HepG2 (cell line): Measurements from ENCODE around the gene OR10V1. TPM values are rescaled to one million over a fixed set of nuclear protein-coding genes. Genes with fewer than 3 reads are reported as not detected.

Experiments
- BHLHE40 ChIP-seq: IDR thresholded peaks from 2 replicates; pipeline ENCODE4 v1.6.1; 2011; ENCODE audit warnings: low read length, improper control_type of control experiment
- CCDC6 ChIP-seq: sonication (generic); formaldehyde crosslinking; IDR thresholded peaks from 2 replicates; pipeline ENCODE4 v1.8.1; 2022; ENCODE audit warnings: mild to moderate bottlenecking, missing genetic modification reagents, moderate library complexity
- HBP1 ChIP-seq: IDR thresholded peaks from 2 replicates; pipeline ENCODE4 v1.6.1; 2016; ENCODE audit warnings: low read depth, control low read depth
- NFYC ChIP-seq: IDR thresholded peaks from 2 replicates; pipeline ENCODE4 v1.6.1; 2016; ENCODE audit warnings: missing genetic modification reagents, missing compliant biosample characterization
- PRDM4 ChIP-seq: sonication (generic); formaldehyde crosslinking; IDR thresholded peaks from 2 replicates; pipeline ENCODE4 v1.9.0; 2021; ENCODE audit warnings: missing genetic modification reagents, borderline replicate concordance
- SIN3A ChIP-seq: IDR thresholded peaks from 2 replicates; pipeline ENCODE4 v1.6.1; 2011; ENCODE audit warnings: low read depth, mild to moderate bottlenecking, control low read depth, low read length, borderline replicate concordance
- ZBTB40 ChIP-seq, 2 experiments: fragments of 450-650 bp in 1 of 2; sonication (generic) in 1 of 2; formaldehyde crosslinking in 1 of 2; IDR thresholded peaks; 2 replicates each; pipeline versions ENCODE4 v1.6.1 to v1.8.0; 2016 to 2022; ENCODE audit warnings: antibody characterized with exemption in 1 of 2, mild to moderate bottlenecking in 1 of 2, missing genetic modification reagents in 1 of 2
- ZNF788 ChIP-seq: sonication (generic); formaldehyde crosslinking; IDR thresholded peaks from 2 replicates; pipeline ENCODE4 v1.5.0; 2020; ENCODE audit warnings: mild to moderate bottlenecking, missing genetic modification reagents, borderline replicate concordance
- ZNF841 ChIP-seq: sonication (generic); formaldehyde crosslinking; IDR thresholded peaks from 2 replicates; pipeline ENCODE4 v1.8.1; 2023; ENCODE audit warnings: missing genetic modification reagents, borderline replicate concordance
- ZXDC ChIP-seq: sonication (generic); formaldehyde crosslinking; IDR thresholded peaks from 2 replicates; pipeline ENCODE4 v1.5.0; 2020; ENCODE audit warnings: mild to moderate bottlenecking, missing genetic modification reagents
- polyA plus RNA-seq, 8 experiments: library from polyadenylated mRNA; depleted of rRNA in 3 of 8; stranded (reverse) in 7 of 8; unstranded in 1 of 8; fragments of >200 nt; fragmentation: Illumina TruSeq in 4 of 8; extraction: Trizol in 4 of 8; gene quantifications; 2 replicates each; pipeline versions ENCODE4 v1.2.1 to v1.2.3, GENCODE V29; 2011 to 2016; ENCODE audit warnings: low read depth in 4 of 8, missing spikeins in 1 of 8, mixed read lengths in 1 of 8; ENCODE audit not compliant: insufficient read depth in 1 of 8
- total RNA-seq, 5 experiments: library from RNA; depleted of rRNA; stranded (reverse); fragments of >200 nt; fragmentation: Illumina TruSeq; extraction: Trizol; gene quantifications; 2 replicates each; pipeline ENCODE4 v1.2.3, GENCODE V29; 2016; ENCODE audit warnings: low read depth in 1 of 5

OR10V1 gene
- total and polyA plus RNA-seq, 2 of the 13 experiments (the other 11 are each of a cell fraction or from before 2014, with no cell fraction given): not detected

- TF ChIP-seq ZNF788 (CRISPR knock-in tag) (no peak), ZNF841 (CRISPR knock-in tag) (no peak), PRDM4 (no peak), CCDC6 (0 out of 2 replicates have a peak, but pooled peaks have one; percentile 76), NFYC (peak; percentile 8; the same call in 1 of the 2 replicates), ZXDC (CRISPR knock-in tag) (no peak), ZBTB40 (IDR thresholded peaks at IDR 0.05) (no peak), ZBTB40 (CRISPR knock-in tag; IDR thresholded peaks at IDR 0.05) (peak; percentile 77), SIN3A (0 out of 2 replicates have a peak, but pooled peaks have one; percentile 44), HBP1 (CRISPR knock-in tag) (peak; percentile 50; the same call in 1 of the 2 replicates), BHLHE40 (peak; percentile 51; the same call in 1 of the 2 replicates)
Measured at GRCh38 chr11:59668950-59669610, 44.6 kb downstream of the OR10V1 start, which contains the start of gene PATL1 (continued).
